OCI-LY7 (cell line): ENCODE measurements around the gene ZNRF3.

Experiments
- EZH2phosphoT487 ChIP-seq: fragments of 200-600 bp; sonication (generic); IDR thresholded peaks from 2 replicates; pipeline ENCODE4 v1.6.1; 2018; ENCODE audit warnings: low read depth, borderline replicate concordance, mild to moderate bottlenecking, mixed run types, antibody characterized with exemption, low read length, moderate library complexity, mixed read lengths
- TF ChIP-seq, protein P1 (sequence below): fragments of 200-600 bp; sonication (generic); conservative IDR thresholded peaks from 2 replicates; pipeline ENCODE4 v1.5.1; 2014; ENCODE audit warnings: mild to moderate bottlenecking, antibody characterized with exemption, low read length, moderate library complexity, mixed read lengths

DNA sequence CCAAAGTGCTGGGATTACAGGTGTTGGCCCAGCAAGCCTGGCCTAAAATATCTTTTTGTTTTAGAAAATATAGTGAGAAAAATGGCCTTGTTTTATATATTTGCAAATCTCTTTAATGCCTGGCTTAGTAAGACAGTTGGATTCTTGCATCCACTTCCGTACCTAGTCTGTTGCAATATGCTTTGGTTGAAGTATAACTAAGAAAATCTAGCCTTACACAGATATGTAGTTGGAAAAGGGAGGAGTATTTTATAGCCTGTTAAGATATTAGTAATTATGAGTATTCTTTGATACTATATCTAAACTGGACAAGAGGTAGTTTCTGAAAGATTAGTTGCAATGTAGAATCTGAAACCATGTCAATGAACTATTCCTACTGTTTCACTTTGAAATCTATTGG lies 65.1 kb downstream of the ZNRF3 start:
- TF ChIP-seq, protein P1, sequence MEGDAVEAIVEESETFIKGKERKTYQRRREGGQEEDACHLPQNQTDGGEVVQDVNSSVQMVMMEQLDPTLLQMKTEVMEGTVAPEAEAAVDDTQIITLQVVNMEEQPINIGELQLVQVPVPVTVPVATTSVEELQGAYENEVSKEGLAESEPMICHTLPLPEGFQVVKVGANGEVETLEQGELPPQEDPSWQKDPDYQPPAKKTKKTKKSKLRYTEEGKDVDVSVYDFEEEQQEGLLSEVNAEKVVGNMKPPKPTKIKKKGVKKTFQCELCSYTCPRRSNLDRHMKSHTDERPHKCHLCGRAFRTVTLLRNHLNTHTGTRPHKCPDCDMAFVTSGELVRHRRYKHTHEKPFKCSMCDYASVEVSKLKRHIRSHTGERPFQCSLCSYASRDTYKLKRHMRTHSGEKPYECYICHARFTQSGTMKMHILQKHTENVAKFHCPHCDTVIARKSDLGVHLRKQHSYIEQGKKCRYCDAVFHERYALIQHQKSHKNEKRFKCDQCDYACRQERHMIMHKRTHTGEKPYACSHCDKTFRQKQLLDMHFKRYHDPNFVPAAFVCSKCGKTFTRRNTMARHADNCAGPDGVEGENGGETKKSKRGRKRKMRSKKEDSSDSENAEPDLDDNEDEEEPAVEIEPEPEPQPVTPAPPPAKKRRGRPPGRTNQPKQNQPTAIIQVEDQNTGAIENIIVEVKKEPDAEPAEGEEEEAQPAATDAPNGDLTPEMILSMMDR: no peak
- TF ChIP-seq EZH2phosphoT487: no peak
